Upper lobe of right lung (tissue), 1 donor: Measurements from ENCODE around the gene AKT1. TPM values are rescaled to one million over a fixed set of nuclear protein-coding genes. Genes with fewer than 3 reads are reported as not detected.
A peak's percentile ranks its signal among the peaks of the same experiment; 100 is the strongest.

Source experiments
- ATAC-seq: fragments of 200-7000 bp; cut with Tn5 transposase; one replicate; pipeline ENCODE4 v1.9.1; 2020; ENCODE audit warnings: mild to moderate bottlenecking, moderate library complexity
- DNase-seq: peaks from one replicate; pipeline ENCODE4 v3.0.0-alpha.2; 2020
- H3K27ac ChIP-seq: fragments of 200-600 bp; one replicate; pipeline ENCODE4 v1.8.0; 2022
- H3K27me3 ChIP-seq: fragments of 200-600 bp; one replicate; pipeline ENCODE4 v1.8.0; 2022; ENCODE audit warnings: mild to moderate bottlenecking
- H3K36me3 ChIP-seq: fragments of 200-600 bp; one replicate; pipeline ENCODE4 v1.8.0; 2022
- H3K4me1 ChIP-seq: fragments of 200-600 bp; one replicate; pipeline ENCODE4 v1.8.0; 2022
- H3K4me3 ChIP-seq: fragments of 200-600 bp; one replicate; pipeline ENCODE4 v1.8.0; 2022; ENCODE audit warnings: mild to moderate bottlenecking
- H3K9me3 ChIP-seq: fragments of 200-600 bp; one replicate; pipeline ENCODE4 v1.8.0; 2022
- intact Hi-C: fragments of 100-400 bp; cut with DNase I; formaldehyde crosslinking; loops from one replicate; pipeline ENCODE4 v1.11.0; 2022
- total RNA-seq: library from RNA; stranded (reverse); fragmentation: NEBNext Ultra II Directional; extraction: Animal tissue kit (Norgen Biotek cat#: 25700); gene quantifications from one replicate; pipeline ENCODE4 v1.2.1, GENCODE V29; 2021
- TF ChIP-seq, protein P1 (sequence below): fragments of 200-600 bp; IDR thresholded peaks from one replicate; pipeline ENCODE4 v1.8.0; 2022; ENCODE audit warnings: antibody characterized with exemption
- donor health status: DM: no; HTN: yes; CAD: no; lungs with severe emphysema.

AKT1 gene
- total RNA-seq, 1 donor from 2014 or later: 174 TPM

DNA sequence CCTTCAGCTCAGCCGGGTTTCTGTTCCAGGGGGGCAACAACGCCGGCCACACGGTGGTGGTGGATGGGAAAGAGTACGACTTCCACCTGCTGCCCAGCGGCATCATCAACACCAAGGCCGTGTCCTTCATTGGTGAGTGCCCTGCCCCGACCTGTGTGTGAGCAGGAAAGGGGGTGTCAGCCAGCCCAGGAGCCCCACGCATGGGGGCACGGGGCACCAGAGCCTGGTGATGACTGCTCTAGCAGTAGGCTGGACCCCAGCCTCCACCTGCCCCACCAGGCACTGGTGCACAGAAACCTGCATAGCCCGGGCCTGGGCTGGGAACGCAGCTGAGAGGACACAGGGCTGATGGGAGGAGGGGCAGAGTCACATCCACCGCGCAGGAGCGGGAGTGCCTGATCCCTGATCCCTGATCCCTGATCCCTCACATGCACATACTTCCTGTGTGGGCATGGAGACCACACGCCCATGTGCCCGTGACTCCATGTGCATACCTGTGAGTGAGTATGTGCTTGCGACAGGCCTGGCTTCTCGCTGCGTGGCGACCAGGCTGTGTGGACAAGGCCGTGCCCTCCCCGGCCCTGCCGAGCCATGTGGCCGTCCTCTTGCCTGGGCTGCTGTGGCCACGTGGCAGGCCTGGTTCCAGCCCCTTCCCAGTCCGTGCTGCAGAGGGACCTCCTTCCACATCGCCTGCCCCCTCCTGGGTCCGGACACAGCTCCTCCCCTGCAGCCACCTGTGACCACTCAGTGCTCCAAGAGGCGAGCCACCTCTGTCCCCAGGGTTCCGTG is 60.4 kb downstream of the AKT1 start:
- intact Hi-C loops: no loop called here
- TF ChIP-seq, protein P1, sequence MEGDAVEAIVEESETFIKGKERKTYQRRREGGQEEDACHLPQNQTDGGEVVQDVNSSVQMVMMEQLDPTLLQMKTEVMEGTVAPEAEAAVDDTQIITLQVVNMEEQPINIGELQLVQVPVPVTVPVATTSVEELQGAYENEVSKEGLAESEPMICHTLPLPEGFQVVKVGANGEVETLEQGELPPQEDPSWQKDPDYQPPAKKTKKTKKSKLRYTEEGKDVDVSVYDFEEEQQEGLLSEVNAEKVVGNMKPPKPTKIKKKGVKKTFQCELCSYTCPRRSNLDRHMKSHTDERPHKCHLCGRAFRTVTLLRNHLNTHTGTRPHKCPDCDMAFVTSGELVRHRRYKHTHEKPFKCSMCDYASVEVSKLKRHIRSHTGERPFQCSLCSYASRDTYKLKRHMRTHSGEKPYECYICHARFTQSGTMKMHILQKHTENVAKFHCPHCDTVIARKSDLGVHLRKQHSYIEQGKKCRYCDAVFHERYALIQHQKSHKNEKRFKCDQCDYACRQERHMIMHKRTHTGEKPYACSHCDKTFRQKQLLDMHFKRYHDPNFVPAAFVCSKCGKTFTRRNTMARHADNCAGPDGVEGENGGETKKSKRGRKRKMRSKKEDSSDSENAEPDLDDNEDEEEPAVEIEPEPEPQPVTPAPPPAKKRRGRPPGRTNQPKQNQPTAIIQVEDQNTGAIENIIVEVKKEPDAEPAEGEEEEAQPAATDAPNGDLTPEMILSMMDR: no peak

DNA sequence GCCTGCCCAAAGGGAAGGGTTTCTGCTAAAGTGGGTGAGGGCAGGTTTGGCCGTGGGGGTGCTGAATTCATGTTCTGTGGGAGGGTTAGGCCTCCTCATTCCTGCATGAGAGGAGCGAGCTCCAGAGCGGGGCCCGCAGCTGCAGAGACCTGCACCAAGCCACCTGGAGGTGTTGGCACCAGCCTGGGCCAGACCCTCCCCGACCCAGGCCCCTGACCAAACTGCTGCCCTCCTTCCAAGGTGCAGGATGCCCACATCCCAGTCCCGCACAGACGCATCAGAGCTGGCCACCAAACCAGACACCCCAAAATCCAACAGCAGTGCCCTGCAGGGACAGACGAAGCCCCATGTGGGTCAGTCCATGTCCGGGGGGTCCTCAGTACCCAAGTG is 61.0 kb downstream of the AKT1 start:
- Histone ChIP-seq H3K27ac (no peak overlapping the region), H3K36me3 (no peaks in the 10 kb centered on the region), H3K4me3 (no peak overlapping the region), H3K4me1 (peaks cover 28% of the 10 kb centered on the region), H3K27me3 (no peaks in the 10 kb centered on the region), H3K9me3 (no peaks in the 10 kb centered on the region)
- ATAC-seq (no peak), DNase-seq (no peak)
- TF ChIP-seq, protein P1: no peak
- intact Hi-C loops: no loop called here

More for the DNA sequence above, 60.4 kb downstream of the AKT1 start:
- no peaks in the 10 kb centered on the region for H3K27me3 ChIP-seq
- H3K4me3 ChIP-seq: no peak overlapping the region
- H3K36me3 ChIP-seq: no peaks in the 10 kb centered on the region
- H3K9me3 ChIP-seq: no peaks in the 10 kb centered on the region
- peaks cover 28% of the 10 kb centered on the region for H3K4me1 ChIP-seq
- H3K27ac ChIP-seq: peak overlapping the region; percentile 71
- no peak for DNase-seq
- ATAC-seq: no peak

DNA sequence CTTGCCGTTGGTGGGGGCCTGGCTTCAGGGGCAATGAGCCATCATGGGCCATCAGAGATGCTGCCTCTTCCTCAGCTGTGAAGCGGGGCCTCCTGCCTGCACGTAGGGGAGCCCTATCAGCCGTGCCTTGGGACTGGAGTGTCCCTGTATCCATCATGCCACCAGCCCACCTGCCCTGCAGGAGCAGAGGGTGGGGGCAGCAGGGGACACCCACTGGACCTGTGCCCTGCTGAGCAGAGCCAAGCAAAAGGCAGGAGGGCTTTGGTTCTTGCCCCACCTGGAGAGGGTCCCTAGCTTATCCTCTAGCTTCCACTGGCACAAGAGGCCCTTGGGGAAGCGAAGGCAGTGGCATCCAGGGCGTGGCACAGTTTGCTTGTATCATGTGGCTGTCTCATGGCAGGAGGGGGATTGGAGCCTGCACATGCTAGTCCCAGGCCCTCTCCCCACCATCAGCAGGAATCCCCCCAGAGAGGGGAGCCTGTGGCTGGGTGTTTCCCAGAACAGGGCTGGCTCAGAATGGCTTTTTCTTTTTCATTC is 61.4 kb downstream of the AKT1 start:
- intact Hi-C loops: no loop called here
- no peak overlapping the region for H3K27ac ChIP-seq

DNA sequence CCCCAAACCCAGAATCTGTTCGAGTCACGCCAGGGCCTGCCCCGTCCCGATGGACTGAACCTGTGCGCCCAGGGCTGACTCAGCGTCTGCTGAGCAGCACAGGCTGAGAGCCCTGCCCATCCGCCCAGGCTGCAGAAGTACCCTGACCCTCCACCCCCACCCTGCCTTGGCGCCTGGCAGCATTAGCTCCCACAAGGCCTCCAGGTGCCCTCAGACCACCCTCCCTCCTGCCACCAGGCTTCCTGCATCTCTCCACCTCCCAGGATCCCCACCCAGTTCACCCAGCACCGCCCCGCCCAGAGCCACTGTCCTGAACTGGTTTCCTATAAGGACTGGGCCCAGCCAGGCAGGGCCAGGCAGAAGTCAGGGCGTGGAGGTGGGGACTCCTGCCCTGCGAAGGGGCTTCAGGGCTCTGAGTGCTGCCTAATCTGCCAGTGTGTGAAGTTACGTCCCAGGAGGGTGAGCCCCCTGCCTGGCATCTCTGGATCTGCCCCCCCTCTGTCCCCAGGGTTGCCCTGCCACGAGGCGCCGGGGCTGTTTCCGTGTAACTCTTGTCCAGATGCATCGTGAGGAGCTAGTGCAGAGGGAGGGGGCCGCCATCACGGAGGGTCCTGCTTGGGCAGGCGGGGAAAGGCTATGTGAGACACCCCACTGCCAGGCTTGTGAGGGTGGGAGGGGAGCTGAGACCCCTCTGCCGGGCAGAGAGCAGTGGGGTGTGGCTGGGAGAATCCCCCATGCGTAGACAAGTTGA is 62.4 kb downstream of the AKT1 start:
- TF ChIP-seq, protein P1: no peak
- H3K27ac ChIP-seq: no peak overlapping the region
- H3K4me1 ChIP-seq: peaks cover 28% of the 10 kb centered on the region
- intact Hi-C loops: no loop called here
- H3K4me3 ChIP-seq: no peak overlapping the region
- no peaks in the 10 kb centered on the region for H3K27me3 ChIP-seq
- DNase-seq (no peak), ATAC-seq (peak; percentile 1)
- no peaks in the 10 kb centered on the region for H3K9me3 ChIP-seq
- H3K36me3 ChIP-seq: no peaks in the 10 kb centered on the region

More for the DNA sequence above, 61.4 kb downstream of the AKT1 start:
- no peaks in the 10 kb centered on the region for H3K9me3 ChIP-seq
- ATAC-seq (no peak), DNase-seq (no peak)
- no peak overlapping the region for H3K4me3 ChIP-seq
- no peaks in the 10 kb centered on the region for H3K27me3 ChIP-seq
- peaks cover 28% of the 10 kb centered on the region for H3K4me1 ChIP-seq
- H3K36me3 ChIP-seq: no peaks in the 10 kb centered on the region
- TF ChIP-seq, protein P1: no peak

DNA sequence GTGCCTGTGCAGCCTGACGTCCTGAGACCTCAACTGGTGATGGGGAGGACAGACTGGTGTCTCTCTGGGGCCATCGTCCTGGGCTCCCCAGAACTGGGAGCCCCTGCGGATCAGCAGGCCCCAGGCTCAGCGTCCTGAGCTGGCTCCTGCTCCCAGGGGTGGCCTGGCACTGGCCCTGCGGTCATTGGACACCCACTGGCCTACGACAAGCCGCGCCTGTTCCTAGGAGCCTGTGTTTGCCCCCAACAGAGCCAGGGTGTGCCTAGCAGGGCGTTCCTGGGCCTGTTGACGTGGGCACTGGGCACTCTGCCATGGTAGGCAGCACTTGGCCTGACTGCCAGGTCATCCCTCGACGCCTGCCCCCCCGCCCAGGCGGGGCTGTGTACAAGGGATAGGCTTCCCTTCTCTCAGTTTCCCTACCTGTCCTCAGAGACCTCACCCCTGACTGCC is 63.2 kb downstream of the AKT1 start:
- no peak overlapping the region for H3K4me3 ChIP-seq
- intact Hi-C loops: no loop called here
- H3K4me1 ChIP-seq: peaks cover 28% of the 10 kb centered on the region
- no peaks in the 10 kb centered on the region for H3K9me3 ChIP-seq
- peak; percentile 36 for ATAC-seq
- no peak overlapping the region for H3K27ac ChIP-seq
- TF ChIP-seq, protein P1: no peak
- no peaks in the 10 kb centered on the region for H3K27me3 ChIP-seq
- peak; percentile 87 for DNase-seq
- no peaks in the 10 kb centered on the region for H3K36me3 ChIP-seq
